Activated CD4-positive, CD25-positive, alpha-beta regulatory T cell treated with anti-CD3 and anti-CD28 coated beads, Interleukin-2, amount 50 U/mL, for 16 hours (primary cell): ENCODE measurements around the gene SORCS2.

ENCODE experiments used
- DNase-seq: peaks from one replicate; pipeline ENCODE4 v3.0.0-alpha.2; 2020; ENCODE audit warnings: low read depth, low spot score

Gene SORCS2

DNA sequence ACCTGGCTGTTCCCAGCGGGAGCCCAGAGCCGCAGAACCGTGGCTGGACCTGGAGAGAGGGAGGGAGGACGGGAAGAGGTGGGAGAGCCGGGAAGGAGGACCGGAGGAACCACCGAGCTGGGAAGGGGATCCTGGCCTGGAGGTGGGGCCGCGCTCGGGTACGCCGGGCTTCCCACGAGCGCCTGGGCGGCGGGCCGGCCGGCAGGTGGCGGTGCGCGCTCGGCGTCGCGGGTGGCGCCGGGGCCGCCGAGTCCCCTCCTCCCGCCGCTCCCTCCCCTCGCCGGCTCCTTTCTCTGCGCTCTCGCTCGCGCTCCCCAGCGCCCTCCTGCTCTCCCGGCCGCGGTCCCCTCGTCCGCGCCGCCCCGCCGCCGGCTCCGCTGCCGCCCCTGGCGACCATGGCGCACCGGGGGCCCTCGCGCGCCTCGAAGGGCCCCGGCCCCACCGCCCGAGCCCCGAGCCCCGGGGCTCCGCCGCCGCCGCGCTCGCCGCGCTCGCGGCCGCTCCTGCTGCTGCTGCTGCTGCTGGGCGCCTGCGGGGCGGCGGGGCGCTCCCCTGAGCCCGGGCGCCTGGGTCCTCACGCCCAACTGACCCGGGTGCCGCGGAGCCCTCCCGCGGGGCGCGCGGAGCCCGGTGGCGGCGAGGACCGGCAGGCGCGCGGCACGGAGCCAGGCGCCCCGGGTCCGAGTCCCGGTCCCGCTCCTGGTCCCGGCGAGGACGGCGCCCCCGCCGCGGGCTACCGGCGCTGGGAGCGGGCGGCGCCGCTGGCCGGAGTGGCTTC is at the start of gene SORCS2:
Gene SORCS2, plus strand, starts transcription at position 287 of the 778 bp plus-strand sequence.
- no peak for DNase-seq

DNA sequence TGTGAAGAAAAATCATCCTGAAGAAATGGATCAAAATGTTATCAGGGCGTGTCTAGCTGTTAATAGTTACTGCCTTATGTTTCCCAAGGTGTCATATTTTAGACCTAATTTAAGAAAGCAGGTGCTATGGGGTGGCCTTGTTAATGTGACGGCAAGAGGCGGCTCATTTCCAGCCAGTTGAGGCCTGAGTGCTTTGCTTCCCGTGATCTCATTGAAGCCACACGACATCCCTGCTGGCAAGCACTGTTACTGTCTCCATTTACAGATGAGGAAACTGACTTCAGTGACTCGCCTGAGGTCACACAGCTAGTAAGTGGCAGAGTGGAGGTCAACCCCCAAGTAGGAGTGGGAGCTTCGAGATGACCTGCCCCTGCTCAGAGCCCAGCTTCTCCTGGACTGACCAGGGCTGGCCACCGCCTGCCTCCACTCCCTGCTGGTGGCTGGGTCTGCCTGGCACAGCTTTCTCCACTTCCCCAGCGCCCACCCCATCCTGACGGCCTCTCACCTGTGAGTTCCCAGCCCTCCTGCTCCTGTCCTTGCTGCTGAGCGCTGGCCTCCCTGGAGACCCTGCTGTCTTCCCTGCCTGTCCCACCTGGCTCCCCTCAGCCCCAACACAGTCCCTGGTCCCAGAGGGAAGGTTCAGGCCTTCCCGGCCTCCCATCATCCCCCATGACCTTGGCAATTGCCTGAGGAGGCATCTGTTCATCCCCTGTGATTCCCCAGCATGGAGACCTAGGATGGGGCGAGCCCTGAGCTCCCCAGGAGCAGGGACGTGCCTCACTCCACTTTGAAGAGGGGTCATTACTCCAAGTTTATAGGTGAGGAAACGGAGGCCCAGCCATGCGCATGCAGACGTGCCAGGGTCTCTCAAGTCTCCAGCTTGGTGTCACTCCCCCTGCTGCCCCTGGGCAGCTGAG is 47.7 kb upstream of the SORCS2 start:
- no peak for DNase-seq

DNA sequence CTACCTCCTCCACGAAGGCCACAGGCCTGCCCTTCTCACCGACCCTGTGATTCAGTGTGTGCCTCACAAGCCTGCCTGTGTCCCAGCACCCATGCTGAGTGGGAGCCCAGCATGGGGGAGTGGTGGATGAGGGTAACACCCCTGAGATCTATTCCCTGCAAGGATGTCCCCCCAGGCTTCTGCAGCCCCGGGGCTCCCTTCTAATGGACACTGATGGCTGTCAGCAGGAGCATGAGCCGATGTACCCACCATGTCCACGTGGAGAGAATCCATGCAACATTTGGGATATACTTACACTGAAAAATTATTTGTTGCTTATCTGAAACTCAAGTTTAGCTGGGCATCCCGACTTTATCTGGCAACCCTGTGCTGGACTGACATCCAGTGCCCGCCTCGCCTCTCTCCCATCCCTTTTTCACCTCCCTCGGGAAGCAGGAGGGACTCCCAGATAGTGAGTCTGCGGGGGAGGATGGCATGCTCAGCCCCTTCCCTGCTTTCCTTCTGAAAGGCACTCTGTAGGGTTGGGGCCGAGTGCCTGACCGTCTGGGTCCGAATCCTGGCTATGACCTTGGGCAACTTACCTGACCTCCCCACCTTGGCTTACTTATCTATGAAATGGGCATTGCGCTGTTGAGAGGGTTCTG is 46.9 kb upstream of the SORCS2 start:
- no peak for DNase-seq

DNA sequence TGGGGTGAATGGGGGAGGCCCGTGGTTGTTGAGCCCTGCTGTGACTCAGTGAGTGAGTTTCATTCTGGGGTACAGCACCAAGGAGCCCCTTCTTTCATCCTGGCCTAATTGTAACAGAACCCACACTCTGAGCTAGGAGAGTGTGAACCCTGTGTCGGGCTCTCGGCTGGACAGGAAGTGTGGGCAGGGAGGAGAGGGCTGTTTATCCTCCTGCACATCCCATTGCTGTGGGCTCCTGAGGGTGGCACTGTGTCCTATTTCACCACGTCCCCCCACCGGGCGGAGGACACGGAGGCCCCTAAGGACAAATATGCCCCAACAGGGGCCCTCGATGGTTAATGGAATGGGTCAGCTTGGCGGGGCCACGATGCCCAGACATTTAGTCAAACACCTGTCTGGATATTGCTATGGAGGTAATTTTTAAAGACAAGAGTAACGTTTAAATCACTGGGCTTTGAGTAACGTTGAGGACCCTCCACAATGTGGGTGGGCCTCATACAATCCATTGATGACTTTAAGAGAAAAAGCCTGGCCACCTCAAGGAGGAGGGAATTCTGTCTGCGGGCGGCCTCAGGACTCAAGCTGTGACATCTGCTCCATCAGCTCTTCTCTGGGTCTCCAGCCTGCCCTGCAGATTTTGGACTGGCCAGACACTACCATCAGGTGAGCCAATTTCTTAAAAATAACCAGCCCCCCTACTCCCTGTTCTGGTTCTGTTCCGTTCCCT is 46.1 kb upstream of the SORCS2 start:
- DNase-seq: no peak

DNA sequence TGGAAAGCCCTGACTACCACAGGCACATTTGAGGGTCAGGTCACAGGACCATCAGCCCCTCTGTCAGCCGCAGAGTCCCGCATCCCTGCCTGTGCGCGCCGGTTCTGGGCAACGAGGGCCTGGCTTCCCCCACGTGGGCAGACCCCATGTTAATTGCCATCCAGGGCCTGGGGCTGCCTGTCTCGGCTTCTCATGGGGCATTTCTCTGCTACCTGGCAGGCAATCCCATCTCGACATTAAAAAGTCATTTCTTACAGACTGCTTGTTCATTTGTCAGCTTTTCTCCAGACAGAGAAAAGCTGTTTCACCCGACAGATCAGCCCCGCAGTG is 45.6 kb upstream of the SORCS2 start:
- no peak for DNase-seq

DNA sequence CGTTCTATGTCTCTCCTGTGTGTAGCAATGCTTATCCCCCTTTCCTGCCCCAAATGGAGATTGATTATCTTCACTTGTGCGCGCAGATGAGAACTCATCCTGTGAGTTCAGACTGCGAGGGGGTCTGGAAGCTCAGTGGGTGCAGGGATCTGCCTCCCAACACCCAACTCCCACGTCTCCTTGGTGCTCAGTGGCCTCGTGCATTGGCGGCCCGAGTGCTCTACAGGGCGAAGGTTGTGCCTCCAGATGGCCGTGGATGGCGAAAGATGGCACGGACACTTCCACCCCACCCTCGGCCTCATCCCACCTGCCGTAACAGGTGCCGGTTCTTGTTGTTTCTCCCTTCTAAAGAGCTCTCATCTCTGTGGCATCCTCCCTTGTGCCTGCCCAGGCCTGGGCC is 45.1 kb upstream of the SORCS2 start:
- no peak for DNase-seq

DNA sequence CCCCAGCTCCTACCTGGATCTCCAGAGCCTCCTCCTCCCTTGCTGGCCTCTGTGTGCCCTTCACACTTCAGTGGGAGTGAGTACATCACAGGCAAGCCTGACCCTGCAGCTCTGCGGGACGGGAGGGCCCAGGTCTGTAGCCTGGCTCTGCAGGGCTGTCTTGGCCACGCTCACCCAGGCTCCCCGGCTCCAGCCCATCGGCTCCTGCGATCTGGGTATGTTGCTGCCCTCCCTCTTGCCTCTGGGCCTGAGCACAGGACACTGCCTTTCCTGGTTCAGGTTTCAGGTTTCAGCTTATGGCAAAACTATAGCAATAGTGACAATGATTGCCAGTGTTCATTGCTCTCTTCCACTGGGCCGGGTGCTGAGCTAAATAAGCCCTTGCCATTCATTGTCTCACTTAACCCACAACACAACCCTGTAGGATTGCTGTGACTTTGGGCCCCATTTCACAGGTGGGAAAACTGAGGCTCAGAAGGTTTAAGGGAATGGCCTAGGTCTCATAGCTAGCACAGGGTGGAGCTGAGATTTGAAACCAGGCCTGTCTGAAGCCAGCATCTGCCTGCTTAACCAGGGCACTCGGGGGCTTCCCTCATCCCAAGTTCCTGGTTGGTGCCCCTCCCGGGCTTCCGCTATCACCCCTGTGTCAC is 44.6 kb upstream of the SORCS2 start:
- no peak for DNase-seq

DNA sequence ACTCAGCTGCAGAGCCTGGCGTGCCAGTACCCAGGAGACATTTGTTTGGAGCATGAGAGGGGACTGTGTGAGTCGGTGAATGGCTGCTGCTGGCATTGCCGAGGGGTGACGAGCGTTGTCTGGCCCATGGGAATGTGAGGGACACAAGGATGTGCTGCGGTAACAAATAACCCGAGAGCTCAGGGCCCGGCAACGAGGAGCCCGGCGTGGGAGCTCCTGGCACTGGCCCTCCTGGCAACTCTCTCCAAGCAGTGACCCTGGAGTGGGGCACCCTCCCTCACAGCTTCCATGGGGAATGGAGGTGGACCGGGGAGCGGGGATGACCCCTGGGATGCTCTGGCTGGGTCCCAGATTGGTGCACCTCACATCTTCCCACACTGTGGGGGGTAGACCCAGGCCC is 44.0 kb upstream of the SORCS2 start:
- DNase-seq: no peak

DNA sequence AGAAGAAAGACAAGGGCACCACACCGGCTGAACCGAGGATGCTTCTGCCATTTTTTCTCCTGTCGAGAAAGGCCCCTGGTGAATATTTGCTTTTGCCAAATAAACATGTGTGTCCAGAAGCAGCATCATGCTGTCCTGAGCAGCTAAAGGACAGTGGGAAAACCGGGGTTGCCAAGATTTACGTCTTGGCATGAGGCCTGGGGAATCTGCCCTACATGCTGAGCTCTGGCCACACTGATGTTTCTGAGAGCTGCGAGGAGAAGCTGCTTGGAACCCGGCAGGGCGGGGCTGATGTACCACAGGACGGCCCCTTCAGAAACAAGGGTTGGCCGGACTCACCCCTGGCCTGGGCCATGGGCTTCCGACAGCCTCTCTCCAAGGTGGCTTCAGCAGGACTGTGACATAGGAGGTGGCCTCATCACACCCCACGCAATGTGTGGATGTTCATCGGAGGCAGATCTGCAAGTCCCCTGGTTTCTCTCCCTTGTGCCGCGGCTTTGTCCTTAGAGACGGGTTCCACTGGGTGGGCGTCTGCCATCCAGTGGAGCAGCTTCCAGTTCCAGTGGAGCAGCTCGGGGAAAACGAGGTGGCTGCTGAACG is 42.2 kb upstream of the SORCS2 start:
- DNase-seq: no peak

DNA sequence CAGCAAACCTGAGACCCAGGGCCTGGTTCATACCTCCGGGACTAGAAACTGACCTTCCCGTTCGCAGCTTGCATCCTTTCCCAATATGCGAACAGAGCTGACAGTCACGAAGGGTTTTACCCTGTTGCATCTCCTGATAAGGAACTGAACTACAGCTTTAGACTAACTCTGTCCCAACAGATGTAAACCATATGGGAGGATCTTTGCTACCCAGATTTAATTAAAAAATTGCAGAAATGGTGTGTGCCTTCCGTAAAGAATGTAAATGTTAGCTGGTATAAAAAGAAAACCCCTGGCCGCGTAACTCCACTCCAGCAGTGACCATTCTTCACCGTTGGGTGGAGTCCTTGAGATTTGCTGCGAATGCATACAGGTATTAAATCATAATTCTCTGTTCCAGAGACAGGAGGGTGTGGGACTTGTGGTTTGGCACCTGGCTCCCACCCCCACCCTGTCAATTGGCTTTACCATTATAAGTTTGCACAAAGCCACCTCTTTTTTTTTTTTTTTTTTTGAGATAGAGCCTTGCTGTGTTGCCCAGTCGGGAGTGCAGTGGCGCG is 40.6 kb upstream of the SORCS2 start:
- DNase-seq: no peak

DNA sequence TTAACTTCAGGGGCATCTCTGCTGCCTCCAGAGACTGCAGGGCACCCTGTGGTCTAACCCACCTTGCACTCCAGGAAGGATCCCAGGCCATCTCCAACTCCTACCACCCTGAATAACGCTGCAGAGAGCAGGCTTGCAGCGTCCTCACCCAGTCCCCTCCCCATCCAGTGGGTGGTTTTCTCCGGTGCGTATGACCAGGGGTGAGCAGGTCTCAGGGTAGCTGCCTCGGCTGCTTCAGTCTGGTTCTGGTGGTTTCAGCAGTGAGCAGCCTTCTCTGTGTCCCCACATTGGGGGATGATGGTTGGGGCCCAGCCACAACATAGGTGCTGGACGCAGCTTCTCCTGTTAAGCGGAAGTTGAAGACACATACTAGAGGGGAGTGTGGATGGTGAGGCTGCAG is 38.6 kb upstream of the SORCS2 start:
- DNase-seq: no peak

DNA sequence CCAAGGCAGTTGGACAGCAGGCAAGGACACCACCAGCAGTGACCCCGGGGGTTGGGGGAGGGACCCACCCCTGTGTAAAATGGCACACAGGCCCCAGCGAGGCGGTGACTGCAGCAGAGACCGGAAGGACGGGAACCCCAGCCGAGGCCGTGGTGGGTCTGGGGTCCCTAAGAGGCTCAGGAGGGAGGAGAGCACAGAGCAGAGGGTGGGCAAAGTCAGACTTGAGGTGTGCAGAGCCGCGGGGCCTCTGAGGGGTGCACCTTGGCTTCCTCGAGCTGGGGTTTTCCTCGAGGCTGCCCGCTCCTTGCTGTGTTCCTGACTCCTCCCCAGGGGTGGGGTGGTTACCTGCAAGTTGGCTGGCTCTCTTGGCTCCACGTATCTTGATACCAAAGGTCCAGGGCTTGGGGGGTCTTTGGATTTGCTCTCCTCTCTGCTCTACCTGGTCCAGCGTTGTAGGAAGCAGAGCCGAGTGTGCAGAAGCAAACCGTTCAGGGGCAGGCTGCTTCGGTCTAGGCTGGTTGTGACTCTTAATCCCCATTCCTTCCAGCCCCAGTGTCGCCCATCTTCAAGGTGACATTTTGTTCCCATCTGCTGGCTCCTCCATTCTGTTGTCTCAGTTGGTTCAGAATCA is 37.9 kb upstream of the SORCS2 start:
- no peak for DNase-seq

DNA sequence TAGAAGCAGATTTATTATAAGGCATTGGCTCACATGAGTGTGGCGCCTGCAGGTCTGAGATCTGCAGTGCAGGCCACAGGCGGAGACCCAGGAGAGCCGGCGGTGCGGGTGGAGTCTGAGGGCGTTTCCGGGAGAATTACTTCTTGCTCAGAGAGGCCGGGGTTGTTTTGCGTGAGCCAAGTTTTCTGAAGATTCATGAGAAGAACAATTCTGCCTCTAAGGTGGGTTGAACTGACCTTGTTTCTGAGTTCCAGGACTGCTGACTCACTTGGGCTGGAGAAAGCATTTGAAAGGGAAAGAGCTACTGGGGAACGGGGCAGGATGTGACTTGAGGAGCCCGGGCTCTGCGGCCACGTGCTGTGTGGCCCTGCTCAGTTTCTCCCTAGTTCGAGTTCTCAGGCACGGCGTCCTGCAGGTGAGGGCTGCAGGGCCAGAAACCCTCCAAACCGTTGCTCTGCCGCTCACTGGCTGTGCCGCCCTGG is 36.7 kb upstream of the SORCS2 start:
- DNase-seq: no peak

DNA sequence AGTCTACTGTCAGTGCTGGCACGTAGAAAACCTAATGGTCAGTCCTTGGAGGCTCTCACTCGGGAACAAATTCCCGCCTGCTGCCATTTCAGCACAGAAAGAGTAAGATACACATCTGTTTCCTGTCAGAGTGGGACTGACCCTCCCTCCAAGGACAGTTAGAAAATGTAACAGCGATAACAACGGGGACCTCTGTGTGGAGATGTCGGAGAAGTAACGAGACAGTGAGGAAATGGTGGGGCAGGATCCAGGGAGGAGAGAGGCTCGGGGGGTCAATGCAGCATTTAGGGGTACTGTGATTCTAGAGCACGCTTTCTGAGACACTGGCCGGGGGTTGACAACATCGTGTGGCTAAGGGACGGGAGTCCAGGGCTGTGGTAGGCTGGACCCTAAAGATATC is 36.0 kb upstream of the SORCS2 start:
- DNase-seq: no peak

DNA sequence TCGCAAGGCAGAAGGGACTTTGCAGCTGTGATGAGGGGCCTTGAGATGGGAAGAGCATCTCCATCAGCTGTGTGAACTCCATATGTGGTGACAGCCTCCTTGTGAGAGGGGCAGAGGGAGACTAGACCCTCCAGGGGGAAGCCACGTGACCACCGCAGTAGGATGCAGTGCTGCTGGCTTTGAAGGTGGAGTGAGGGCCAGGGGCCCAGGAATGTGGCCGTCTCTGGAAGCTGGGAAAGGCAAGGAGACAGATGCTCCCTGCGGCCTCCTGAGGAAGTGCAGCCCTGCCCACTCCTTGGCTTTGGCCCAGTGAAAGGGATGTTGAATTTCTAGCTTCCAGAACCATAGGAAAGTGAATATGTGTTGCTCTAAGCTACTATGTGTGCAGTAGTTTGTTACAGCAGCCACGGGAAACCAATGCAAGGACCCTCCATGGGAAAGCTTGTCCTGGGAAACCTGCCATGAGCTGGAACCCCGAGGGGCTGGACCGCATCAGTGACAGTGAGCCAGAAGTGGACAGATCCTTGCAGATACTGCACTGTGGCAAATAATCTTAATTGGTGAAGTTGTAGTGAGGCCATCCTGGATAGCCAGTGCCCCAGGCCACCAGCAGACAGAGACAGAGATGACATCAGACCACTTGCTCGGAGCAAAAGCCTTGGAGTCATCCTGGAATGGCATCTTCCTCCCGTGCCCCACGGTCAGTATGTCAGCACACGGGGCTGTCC is 35.4 kb upstream of the SORCS2 start:
- DNase-seq: no peak

DNA sequence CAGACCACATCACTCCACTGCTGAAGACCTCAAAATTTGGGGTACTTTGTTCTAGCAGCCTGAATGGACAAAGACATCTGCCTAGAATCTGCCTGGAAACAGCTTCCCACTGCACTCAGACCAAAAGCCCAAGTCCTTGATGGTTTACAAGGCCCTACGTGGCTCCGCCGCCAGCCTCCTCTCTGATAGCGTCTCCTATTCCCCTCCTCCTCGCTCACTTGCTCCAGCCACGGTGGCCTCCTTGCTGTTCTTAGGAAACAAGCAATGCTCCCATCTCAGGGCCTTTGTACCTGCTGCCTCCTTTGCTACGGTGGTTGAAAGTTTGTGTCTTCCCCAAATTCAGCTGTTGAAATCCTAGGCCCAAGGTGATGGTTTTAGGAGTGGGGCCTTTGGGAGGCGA is 34.7 kb upstream of the SORCS2 start:
- no peak for DNase-seq

DNA sequence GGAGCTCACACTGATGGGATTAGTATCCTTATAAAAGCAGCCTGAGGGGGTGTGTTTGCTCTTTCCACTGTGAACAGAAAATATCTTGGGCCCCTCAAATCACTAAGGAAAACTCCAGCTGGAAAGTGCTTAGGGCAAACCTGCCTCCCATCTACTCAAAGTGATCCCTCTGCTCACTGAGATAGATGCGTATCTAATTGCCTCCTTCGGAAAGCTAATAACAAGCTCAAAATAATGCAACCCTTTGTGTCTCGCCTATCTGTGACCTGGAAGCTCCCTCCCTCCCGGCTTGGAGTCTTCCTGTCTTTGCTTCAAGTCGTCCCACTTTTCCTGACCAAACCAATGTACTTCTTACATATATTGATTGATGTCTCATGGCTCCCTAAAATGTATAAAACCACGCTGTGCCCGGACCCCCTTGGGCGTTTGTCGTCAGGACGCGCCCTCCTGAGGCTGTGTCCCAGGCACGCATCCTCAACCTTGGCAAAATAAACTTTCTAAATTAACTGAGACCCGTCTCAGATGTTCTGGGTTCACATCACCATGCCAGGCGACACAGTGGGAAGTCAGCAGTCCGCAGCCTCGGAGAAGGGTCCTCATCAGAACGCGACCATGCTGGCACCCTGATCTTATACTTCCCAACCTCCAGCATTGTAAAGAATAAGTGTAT is 34.1 kb upstream of the SORCS2 start:
- DNase-seq: no peak

DNA sequence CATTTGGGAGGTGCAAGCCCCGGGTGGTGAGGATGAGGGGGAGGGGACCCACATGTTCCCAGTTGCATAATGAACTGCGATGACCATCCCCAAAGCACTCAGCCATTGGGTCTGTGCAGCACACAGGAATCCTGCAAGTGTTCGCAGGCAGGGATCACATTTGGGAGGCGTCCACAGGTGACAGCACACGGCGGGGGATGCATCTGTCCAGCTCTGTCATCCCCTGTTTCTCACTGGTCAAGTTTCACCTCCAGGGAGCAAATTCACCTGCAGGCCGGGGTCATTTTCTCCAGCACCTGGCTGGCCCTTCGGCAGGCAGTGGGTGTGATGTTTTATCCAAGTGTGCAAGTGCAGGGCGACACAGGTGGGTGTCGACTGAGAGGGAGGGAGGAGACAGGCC is 33.3 kb upstream of the SORCS2 start:
- no peak for DNase-seq

DNA sequence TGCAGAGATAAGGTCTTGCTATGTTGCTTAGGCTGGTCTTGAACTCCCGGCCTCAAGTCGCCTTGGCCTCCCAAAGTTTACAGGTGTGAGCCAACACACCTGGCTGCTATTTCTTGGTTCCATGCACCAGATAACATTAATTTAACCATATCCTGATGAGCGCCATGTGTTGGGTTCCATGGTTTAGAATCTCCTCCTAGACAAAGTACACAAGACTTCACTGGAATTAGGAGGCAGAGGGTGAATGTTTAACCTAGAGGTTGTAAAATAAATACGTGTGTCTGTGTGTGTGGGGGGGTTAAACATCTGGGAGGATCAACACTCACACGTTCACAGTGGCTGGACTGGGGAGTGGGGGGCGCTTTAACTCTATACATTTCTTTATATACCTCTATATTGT is 32.4 kb upstream of the SORCS2 start:
- no peak for DNase-seq
